IMR-90 (cell line): ENCODE results near the gene SBF1. TPM values are rescaled to one million over a fixed set of nuclear protein-coding genes. Genes with fewer than 3 reads are reported as not detected.

ENCODE experiments used
- ATAC-seq: fragments of 200-7000 bp; cut with Tn5 transposase; 2 replicates; pipeline ENCODE4 v1.9.1; 2020; ENCODE audit warnings: low read depth, mild to moderate bottlenecking, moderate library complexity
- BruUV-seq: library from RNA; stranded (reverse); fragments of 400-500 nt; replicated peaks from 2 replicates; lab custom pipeline; 2021; lab: Mats Ljungman, UMichigan
- CTCF ChIA-PET: fragments of 300-600 bp; formaldehyde crosslinking; extraction: SDS; loops from one replicate; lab custom pipeline; 2021; ENCODE audit warnings: antibody characterized with exemption; lab: Yijun Ruan, JAX
- POLR2A ChIA-PET: fragments of 300-600 bp; sonication (Branson Sonifier 250); formaldehyde crosslinking; loops from one replicate; lab custom pipeline; 2022; ENCODE audit warnings: antibody characterized with exemption; ENCODE audit not compliant: unreplicated experiment; lab: Charles Lee
- DNase-seq: peaks from one replicate; pipeline ENCODE4 v3.0.0; 2013
- H2AFZ ChIP-seq: replicated peaks from 2 replicates; pipeline ENCODE3; 2013; ENCODE audit warnings: low read length, mild to moderate bottlenecking; ENCODE audit not compliant: poor library complexity
- H2AK5ac ChIP-seq: 2 replicates; pipeline ENCODE4 v1.6.1; 2013; ENCODE audit warnings: low read depth, low read length, inconsistent platforms
- H2AK9ac ChIP-seq: replicated peaks from 2 replicates; pipeline ENCODE3; 2013; ENCODE audit warnings: mild to moderate bottlenecking, low read depth, low read length, moderate library complexity; ENCODE audit not compliant: poor library complexity
- H2BK120ac ChIP-seq: 2 replicates; pipeline ENCODE4 v1.6.1; 2013; ENCODE audit warnings: low read depth, low read length, inconsistent platforms
- H2BK15ac ChIP-seq: 3 replicates; pipeline ENCODE4 v1.6.1; 2013; ENCODE audit warnings: low read depth, low read length, inconsistent platforms
- H2BK20ac ChIP-seq: 2 replicates; pipeline ENCODE4 v1.6.1; 2013; ENCODE audit warnings: low read depth, mild to moderate bottlenecking, inconsistent platforms, low read length, moderate library complexity
- H2BK5ac ChIP-seq: 2 replicates; pipeline ENCODE4 v1.6.1; 2013; ENCODE audit warnings: mild to moderate bottlenecking, low read depth, low read length, inconsistent platforms; ENCODE audit not compliant: poor library complexity, severe bottlenecking
- H3K14ac ChIP-seq: replicated peaks from 2 replicates; pipeline ENCODE4 v1.6.1; 2013; ENCODE audit warnings: low read depth, low read length, inconsistent platforms
- H3K18ac ChIP-seq: 2 replicates; pipeline ENCODE4 v1.6.1; 2013; ENCODE audit warnings: low read depth, low read length, control low read depth
- H3K23ac ChIP-seq: 2 replicates; pipeline ENCODE4 v1.6.1; 2013; ENCODE audit warnings: low read depth, low read length, inconsistent platforms
- H3K27ac ChIP-seq: 2 replicates; pipeline ENCODE4 v1.5.1; 2013; ENCODE audit warnings: mild to moderate bottlenecking, control low read depth, low read length; ENCODE audit not compliant: insufficient read depth
- H3K27me3 ChIP-seq: 2 replicates; pipeline ENCODE4 v1.6.1; 2013; ENCODE audit warnings: low read length; ENCODE audit not compliant: control insufficient read depth, insufficient read depth
- H3K36me3 ChIP-seq: 2 replicates; pipeline ENCODE4 v1.6.1; 2013; ENCODE audit warnings: low read length, mixed read lengths; ENCODE audit not compliant: control insufficient read depth, insufficient read depth
- H3K4ac ChIP-seq: 2 replicates; pipeline ENCODE4 v1.6.1; 2013; ENCODE audit warnings: low read depth, low read length, inconsistent platforms
- H3K4me1 ChIP-seq: 2 replicates; pipeline ENCODE4 v1.6.1; 2013; ENCODE audit warnings: low read length, mixed read lengths; ENCODE audit not compliant: control insufficient read depth, insufficient read depth
- H3K4me2 ChIP-seq: 2 replicates; pipeline ENCODE4 v1.6.1; 2013; ENCODE audit warnings: low read depth, mild to moderate bottlenecking, control low read depth, low read length, moderate library complexity
- H3K4me3 ChIP-seq: 2 replicates; pipeline ENCODE4 v1.5.1; 2013; ENCODE audit warnings: low read depth, mild to moderate bottlenecking, control low read depth, low read length, moderate library complexity; ENCODE audit not compliant: insufficient read depth
- H3K56ac ChIP-seq: 2 replicates; pipeline ENCODE4 v1.6.1; 2013; ENCODE audit warnings: low read length, inconsistent platforms; ENCODE audit not compliant: insufficient read depth; ENCODE audit errors: extremely low read depth
- H3K79me1 ChIP-seq, 2 experiments: 2 replicates each; pipeline ENCODE4 v1.6.1; 2013; ENCODE audit warnings: low read length in 2 of 2, inconsistent platforms in 1 of 2, low read depth in 1 of 2
- H3K9ac ChIP-seq: 2 replicates; pipeline ENCODE4 v1.6.1; 2013; ENCODE audit warnings: low read depth, low read length, control low read depth
- H3K9me1 ChIP-seq: 2 replicates; pipeline ENCODE4 v1.6.1; 2013; ENCODE audit warnings: low read length, inconsistent platforms; ENCODE audit not compliant: insufficient read depth
- H3K9me3 ChIP-seq: 2 replicates; pipeline ENCODE4 v1.6.1; 2013; ENCODE audit warnings: low read length; ENCODE audit not compliant: control insufficient read depth, insufficient read depth
- H4K20me1 ChIP-seq: 2 replicates; pipeline ENCODE4 v1.6.1; 2013; ENCODE audit warnings: low read length, inconsistent platforms; ENCODE audit not compliant: insufficient read depth
- H4K5ac ChIP-seq: 2 replicates; pipeline ENCODE4 v1.6.1; 2013; ENCODE audit warnings: mild to moderate bottlenecking, low read depth, low read length, control low read depth
- H4K8ac ChIP-seq, 2 experiments: 2 replicates each; pipeline ENCODE4 v1.6.1; 2013; ENCODE audit warnings: low read depth in 2 of 2, low read length in 2 of 2, control low read depth in 1 of 2, inconsistent platforms in 1 of 2
- H4K91ac ChIP-seq: 2 replicates; pipeline ENCODE4 v1.6.1; 2013; ENCODE audit warnings: low read depth, low read length, inconsistent platforms; ENCODE audit not compliant: insufficient read depth
- BHLHE40 ChIP-seq: fragments of 150-350 bp; IDR thresholded peaks from 2 replicates; pipeline ENCODE4 v1.6.1; 2016; ENCODE audit warnings: mild to moderate bottlenecking, low read depth, low read length
- CEBPB ChIP-seq: IDR thresholded peaks from 2 replicates; pipeline ENCODE4 v1.6.1; 2012; ENCODE audit warnings: low read depth, low read length, improper control_type of control experiment
- CHD1 ChIP-seq: IDR thresholded peaks from 2 replicates; pipeline ENCODE4 v1.6.1; 2012; ENCODE audit warnings: low read depth, low read length, improper control_type of control experiment
- CTCF ChIP-seq: conservative IDR thresholded peaks from 2 replicates; pipeline ENCODE4 v1.5.1; 2012; ENCODE audit warnings: mild to moderate bottlenecking, low read depth, low read length, improper control_type of control experiment
- FOS ChIP-seq: fragments of 150-350 bp; IDR thresholded peaks from 2 replicates; pipeline ENCODE4 v1.6.1; 2016; ENCODE audit warnings: low read depth, low read length
- MAFK ChIP-seq: IDR thresholded peaks from 2 replicates; pipeline ENCODE4 v1.6.1; 2012; ENCODE audit warnings: low read depth, low read length, improper control_type of control experiment
- MXI1 ChIP-seq: IDR thresholded peaks from 2 replicates; pipeline ENCODE4 v1.6.1; 2012; ENCODE audit warnings: low read depth, mild to moderate bottlenecking, low read length, moderate library complexity, borderline replicate concordance
- POLR2A ChIP-seq: IDR thresholded peaks from 2 replicates; pipeline ENCODE4 v1.6.1; 2012; ENCODE audit warnings: mild to moderate bottlenecking, low read depth, low read length
- RAD21 ChIP-seq: IDR thresholded peaks from 2 replicates; pipeline ENCODE4 v1.6.1; 2012; ENCODE audit warnings: low read length, improper control_type of control experiment
- RCOR1 ChIP-seq: IDR thresholded peaks from 2 replicates; pipeline ENCODE4 v1.6.1; 2012; ENCODE audit warnings: mild to moderate bottlenecking, low read length, improper control_type of control experiment; ENCODE audit not compliant: insufficient replicate concordance
- WGBS, 2 experiments: methylation state at CpG; one replicate each; pipeline versions ENCODE4 v1.1.5 to v1.1.7; 2013; ENCODE audit warnings: missing lambda C conversion rate in 2 of 2; ENCODE audit not compliant: insufficient read length in 1 of 2; ENCODE audit errors: extremely low coverage in 2 of 2; 5-methylcytosine and 5-hydroxymethylcytosine counted together
- dilution Hi-C: fragments of 300-500 bp; cut with HindIII; formaldehyde crosslinking; loops from one replicate; pipeline ENCODE4 v1.14.3; 2018; ENCODE audit warnings: low sequenced_read_pairs; ENCODE audit not compliant: unreplicated experiment
- in situ Hi-C: fragments of 300-500 bp; cut with MboI; formaldehyde crosslinking; loops from 3 replicates; pipeline ENCODE4 v1.14.3; 2019; ENCODE audit warnings: low sequenced_read_pairs, inconsistent platforms, mixed read lengths
- intact Hi-C: fragments of 100-400 bp; cut with micrococcal nuclease; formaldehyde crosslinking; loops from 2 replicates; pipeline ENCODE4 v1.10.0; 2022
- polyA plus RNA-seq, 3 experiments: library from polyadenylated mRNA; depleted of rRNA; stranded (reverse); fragments of >200 nt; gene quantifications; 2 replicates each; pipeline ENCODE4 v1.2.3, GENCODE V29; 2012; ENCODE audit warnings: low replicate concordance in 1 of 3
- total RNA-seq: library from RNA; depleted of rRNA; stranded (reverse); fragments of >200 nt; gene quantifications from 2 replicates; pipeline ENCODE4 v1.2.3, GENCODE V29; 2012

Gene SBF1
- total and polyA plus RNA-seq, 2 of the 4 experiments (the other 2 are of a cell fraction) = 21.5 to 33.2 TPM

- ChIA-PET CTCF (interaction anchor here (0.6 kb wide), 1 partner anchor 30 kb away, joined by 3 read pairs; no protein-coding TSS in a partner anchor), POLR2A (no interaction called here)
- no peak overlapping the region for H3K14ac ChIP-seq
- H2AK5ac ChIP-seq = no peak overlapping the region
- H3K56ac ChIP-seq = no peak overlapping the region
- no peaks in the 10 kb centered on the region for H3K9me3 ChIP-seq
- H3K4me2 ChIP-seq = no peak overlapping the region
- in situ Hi-C loops = no loop called here
- no peak overlapping the region for H2AK9ac ChIP-seq
- BruUV-seq = no TSS peak
- no peak overlapping the region for H3K18ac ChIP-seq
- H4K20me1 ChIP-seq = peaks cover 32% of the 10 kb centered on the region
- TF ChIP-seq FOS = no peak
- TF ChIP-seq BHLHE40 = no peak
- TF ChIP-seq CTCF = no peak
- no peak for TF ChIP-seq CHD1
- TF ChIP-seq RAD21 = no peak
- TF ChIP-seq RCOR1 = no peak
- TF ChIP-seq CEBPB = no peak
- no peak for TF ChIP-seq MXI1
- TF ChIP-seq POLR2A = no peak
- no peak for TF ChIP-seq MAFK
- H4K5ac ChIP-seq = no peak overlapping the region
- peak; percentile 13; the same call in 1 of the 2 replicates for ATAC-seq
- H3K4me3 ChIP-seq = no peak overlapping the region
- dilution Hi-C loops = no loop called here
- peaks cover 15 to 65% of the 10 kb centered on the region in 2 experiments for H3K79me1 ChIP-seq
- peaks cover 16% of the 10 kb centered on the region for H3K9me1 ChIP-seq
- 82% methylated on average over 5 of the region's 15 CpGs; no CpG with 5 or more reads in 1 of the 2 experiments for WGBS, 2 experiments
- no peak overlapping the region for H3K4ac ChIP-seq
- H4K8ac ChIP-seq = no peak overlapping the region
- no peak overlapping the region for H2BK20ac ChIP-seq
- no peak overlapping the region for H4K91ac ChIP-seq
- H2BK15ac ChIP-seq = no peak overlapping the region
- no peaks in the 10 kb centered on the region for H3K27me3 ChIP-seq
- H3K4me1 ChIP-seq = peaks cover 14% of the 10 kb centered on the region
- H2BK120ac ChIP-seq = no peak overlapping the region
- H2AFZ ChIP-seq = no peak overlapping the region
- intact Hi-C loops = no loop called here
- H3K27ac ChIP-seq = peak overlapping the region; percentile 40; the same call in 1 of the 2 replicates
- no peak overlapping the region for H3K23ac ChIP-seq
- no peak overlapping the region for H2BK5ac ChIP-seq
- H3K9ac ChIP-seq = no peak overlapping the region
- DNase-seq = no peak
- peaks cover 19% of the 10 kb centered on the region for H3K36me3 ChIP-seq
Measured at GRCh38 chr22:50398831-50399648, 75.8 kb downstream of the SBF1 start.
